ENCODE results near the gene DUSP22.

The DUSP22 gene

GRCh38 chr6:386688-387266 is 94.5 kb downstream of the DUSP22 start:
- ATAC-seq: no peak

GRCh38 chr6:387293-387741 is 95.0 kb downstream of the DUSP22 start:
- no peak for ATAC-seq
- no peak for TF ChIP-seq OSR1 (CRISPR knock-in tag; IDR thresholded peaks at IDR 0.05)
- no peak for TF ChIP-seq ZFP30 (CRISPR knock-in tag; IDR thresholded peaks at IDR 0.05)
- no peak for TF ChIP-seq ZNF8 (CRISPR knock-in tag; IDR thresholded peaks at IDR 0.05)
- TF ChIP-seq ZC3H10 (CRISPR knock-in tag; IDR thresholded peaks at IDR 0.05): no peak
- no peak for TF ChIP-seq PATZ1 (CRISPR knock-in tag; IDR thresholded peaks at IDR 0.05; ENCODE audit: borderline replicate concordance)
- TF ChIP-seq CREB5 (CRISPR knock-in tag; IDR thresholded peaks at IDR 0.05; ENCODE audit: low read depth): no peak
- TF ChIP-seq CSDC2 (CRISPR knock-in tag; IDR thresholded peaks at IDR 0.05): no peak
- no peak for TF ChIP-seq ZFP3 (CRISPR knock-in tag; IDR thresholded peaks at IDR 0.05)
- no peak for TF ChIP-seq GLIS3 (CRISPR knock-in tag; IDR thresholded peaks at IDR 0.05)
- no peak for TF ChIP-seq PPARA (CRISPR knock-in tag; IDR thresholded peaks at IDR 0.05; ENCODE audit: borderline replicate concordance)
- TF ChIP-seq TSHZ2 (CRISPR knock-in tag; IDR thresholded peaks at IDR 0.05): no peak

More at GRCh38 chr6:386688-387266, 94.5 kb downstream of the DUSP22 start:
- TF ChIP-seq CSRNP3 (CRISPR knock-in tag; IDR thresholded peaks at IDR 0.05) (no peak), ISL1 (CRISPR knock-in tag; IDR thresholded peaks at IDR 0.05) (no peak), ZFP3 (CRISPR knock-in tag; IDR thresholded peaks at IDR 0.05) (no peak), TOX (CRISPR knock-in tag; IDR thresholded peaks at IDR 0.05; ENCODE audit: borderline replicate concordance) (no peak), ZNF565 (CRISPR knock-in tag; conservative IDR thresholded peaks at IDR 0.05; ENCODE audit: low read depth) (no peak), TSHZ2 (CRISPR knock-in tag; IDR thresholded peaks at IDR 0.05) (no peak), GLIS3 (CRISPR knock-in tag; IDR thresholded peaks at IDR 0.05) (no peak), CSDC2 (CRISPR knock-in tag; IDR thresholded peaks at IDR 0.05) (no peak)

GRCh38 chr6:388202-388903 is 96.1 kb downstream of the DUSP22 start:
- ATAC-seq: no peak
- TF ChIP-seq BACH2 (CRISPR knock-in tag; IDR thresholded peaks at IDR 0.05; ENCODE audit: borderline replicate concordance) (no peak), TOX (CRISPR knock-in tag; IDR thresholded peaks at IDR 0.05; ENCODE audit: borderline replicate concordance) (no peak), PATZ1 (CRISPR knock-in tag; IDR thresholded peaks at IDR 0.05; ENCODE audit: borderline replicate concordance) (no peak), ZNF70 (CRISPR knock-in tag; IDR thresholded peaks at IDR 0.05) (no peak), GLIS3 (CRISPR knock-in tag; IDR thresholded peaks at IDR 0.05) (no peak), SNAI2 (CRISPR knock-in tag; IDR thresholded peaks at IDR 0.05) (no peak), ISL1 (CRISPR knock-in tag; IDR thresholded peaks at IDR 0.05) (no peak), TSHZ2 (CRISPR knock-in tag; IDR thresholded peaks at IDR 0.05) (no peak)
